ENCODE measurements around the gene PTX4.

GRCh38 chr16:1475552-1476114, 13.1 kb downstream of the PTX4 start:
- no peak for TF ChIP-seq CTCF (IDR thresholded peaks at IDR 0.05; ENCODE audit: insufficient read depth, low read length, poor library complexity, severe bottlenecking)
- no peak for TF ChIP-seq EZH2phosphoT487 (conservative IDR thresholded peaks at IDR 0.05; ENCODE audit: low read length)

All from SU-DHL-6 (cell line).